ENCODE results near the gene CHRNB4.

DNA sequence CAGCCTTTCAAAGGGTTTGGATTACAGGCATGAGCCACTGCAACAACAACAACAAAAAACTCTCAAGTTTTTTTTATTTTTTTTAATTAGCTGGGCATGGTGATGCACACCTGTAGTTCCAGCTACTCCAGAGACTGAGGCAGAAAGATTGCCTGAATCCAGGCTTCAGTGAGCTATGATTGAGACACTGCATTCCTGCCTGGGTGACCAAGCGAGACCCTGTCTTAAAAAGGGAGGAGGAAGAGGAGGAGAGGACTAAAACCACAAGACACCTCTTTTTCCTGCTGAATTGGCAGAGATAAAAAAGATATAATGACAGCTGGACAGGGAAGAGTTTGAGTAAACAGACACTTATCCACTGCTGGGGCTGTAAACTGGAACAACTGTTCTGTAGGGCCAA, 22.7 kb upstream of the CHRNB4 start:
- no peak for TF ChIP-seq POLR2AphosphoS5 (IDR thresholded peaks at IDR 0.05; ENCODE audit: low read depth, low read length)
- TF ChIP-seq TAF7 (optimal IDR thresholded peaks at IDR 0.05; ENCODE audit: borderline replicate concordance, low read depth, low read length) = no peak
- TF ChIP-seq, protein P1, sequence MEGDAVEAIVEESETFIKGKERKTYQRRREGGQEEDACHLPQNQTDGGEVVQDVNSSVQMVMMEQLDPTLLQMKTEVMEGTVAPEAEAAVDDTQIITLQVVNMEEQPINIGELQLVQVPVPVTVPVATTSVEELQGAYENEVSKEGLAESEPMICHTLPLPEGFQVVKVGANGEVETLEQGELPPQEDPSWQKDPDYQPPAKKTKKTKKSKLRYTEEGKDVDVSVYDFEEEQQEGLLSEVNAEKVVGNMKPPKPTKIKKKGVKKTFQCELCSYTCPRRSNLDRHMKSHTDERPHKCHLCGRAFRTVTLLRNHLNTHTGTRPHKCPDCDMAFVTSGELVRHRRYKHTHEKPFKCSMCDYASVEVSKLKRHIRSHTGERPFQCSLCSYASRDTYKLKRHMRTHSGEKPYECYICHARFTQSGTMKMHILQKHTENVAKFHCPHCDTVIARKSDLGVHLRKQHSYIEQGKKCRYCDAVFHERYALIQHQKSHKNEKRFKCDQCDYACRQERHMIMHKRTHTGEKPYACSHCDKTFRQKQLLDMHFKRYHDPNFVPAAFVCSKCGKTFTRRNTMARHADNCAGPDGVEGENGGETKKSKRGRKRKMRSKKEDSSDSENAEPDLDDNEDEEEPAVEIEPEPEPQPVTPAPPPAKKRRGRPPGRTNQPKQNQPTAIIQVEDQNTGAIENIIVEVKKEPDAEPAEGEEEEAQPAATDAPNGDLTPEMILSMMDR (IDR thresholded peaks at IDR 0.05; ENCODE audit: control extremely low read depth in 1 of 3, insufficient read depth in 1 of 3, low read depth in 1 of 3, low read length in 3 of 3) = no peak
- TF ChIP-seq EP300 (IDR thresholded peaks at IDR 0.05; ENCODE audit: borderline replicate concordance in 1 of 2, low read depth in 2 of 2, low read length in 2 of 2) = no peak
- TF ChIP-seq SIRT6 (IDR thresholded peaks at IDR 0.05; ENCODE audit: low read length) = no peak
- no peak for TF ChIP-seq SUZ12 (IDR thresholded peaks at IDR 0.05; ENCODE audit: low read length)
